Ovary (tissue), 3 donors: ENCODE measurements around the gene MTUS2.

Source experiments
- EP300 ChIP-seq: sonication (generic); formaldehyde crosslinking; IDR thresholded peaks from one replicate; pipeline ENCODE4 v1.6.1; 2017; ENCODE audit warnings: antibody characterized with exemption
- POLR2A ChIP-seq: fragments of 450-650 bp; IDR thresholded peaks from one replicate; pipeline ENCODE4 v1.6.1; 2017; ENCODE audit warnings: antibody characterized with exemption, mild to moderate bottlenecking, moderate library complexity
- TF ChIP-seq, protein P1 (sequence below), 3 donors: fragments of 450-650 bp in 2 of 3; fragments of 200-600 bp in 1 of 3; IDR thresholded peaks; one replicate each; pipeline versions ENCODE4 v1.5.1 to v1.8.0; 2016 to 2022; ENCODE audit warnings: antibody characterized with exemption in 3 of 3, mild to moderate bottlenecking in 1 of 3
- donor health status: DM: no; HTN: no; CAD: no.

GRCh38 chr13:29143847-29144246 lies 323.7 kb downstream of the MTUS2 start:
- TF ChIP-seq POLR2A (no peak), EP300 (no peak)
- TF ChIP-seq, protein P1, sequence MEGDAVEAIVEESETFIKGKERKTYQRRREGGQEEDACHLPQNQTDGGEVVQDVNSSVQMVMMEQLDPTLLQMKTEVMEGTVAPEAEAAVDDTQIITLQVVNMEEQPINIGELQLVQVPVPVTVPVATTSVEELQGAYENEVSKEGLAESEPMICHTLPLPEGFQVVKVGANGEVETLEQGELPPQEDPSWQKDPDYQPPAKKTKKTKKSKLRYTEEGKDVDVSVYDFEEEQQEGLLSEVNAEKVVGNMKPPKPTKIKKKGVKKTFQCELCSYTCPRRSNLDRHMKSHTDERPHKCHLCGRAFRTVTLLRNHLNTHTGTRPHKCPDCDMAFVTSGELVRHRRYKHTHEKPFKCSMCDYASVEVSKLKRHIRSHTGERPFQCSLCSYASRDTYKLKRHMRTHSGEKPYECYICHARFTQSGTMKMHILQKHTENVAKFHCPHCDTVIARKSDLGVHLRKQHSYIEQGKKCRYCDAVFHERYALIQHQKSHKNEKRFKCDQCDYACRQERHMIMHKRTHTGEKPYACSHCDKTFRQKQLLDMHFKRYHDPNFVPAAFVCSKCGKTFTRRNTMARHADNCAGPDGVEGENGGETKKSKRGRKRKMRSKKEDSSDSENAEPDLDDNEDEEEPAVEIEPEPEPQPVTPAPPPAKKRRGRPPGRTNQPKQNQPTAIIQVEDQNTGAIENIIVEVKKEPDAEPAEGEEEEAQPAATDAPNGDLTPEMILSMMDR (IDR thresholded peaks at IDR 0.05) = no peak
